ENCODE data around the gene COG5.
A peak's percentile ranks its signal among the peaks of the same experiment; 100 is the strongest.

Gene COG5

GRCh38 chr7:107563775-107564552 is at the start of gene COG5, which contains the start of gene DUS4L:
COG5 (minus strand) TSS chr7:107563920; CDS start chr7:107563896, 24 bp downstream.
DUS4L (plus strand) TSS chr7:107563971; CDS start chr7:107567071, 3,100 bp downstream.
- peak; percentile 84 for DNase-seq (ENCODE audit: low spot score)

GRCh38 chr7:107613439-107613838 is 49.7 kb upstream of the COG5 start:
- no peak for DNase-seq (ENCODE audit: low spot score)

GRCh38 chr7:107610323-107610722 is 46.6 kb upstream of the COG5 start:
- no peak for DNase-seq (ENCODE audit: low spot score)

GRCh38 chr7:107609811-107610261 is 46.1 kb upstream of the COG5 start:
- no peak for DNase-seq (ENCODE audit: low spot score)

- DNase-seq (ENCODE audit: low spot score): no peak
Measured at GRCh38 chr7:107606303-107606702, 42.6 kb upstream of the COG5 start.

GRCh38 chr7:107605218-107605815 is 41.6 kb upstream of the COG5 start:
- DNase-seq (ENCODE audit: low spot score): no peak

- no peak for DNase-seq (ENCODE audit: low spot score)
Measured at GRCh38 chr7:107600816-107601215, 37.1 kb upstream of the COG5 start.

GRCh38 chr7:107599262-107599661 is 35.5 kb upstream of the COG5 start:
- no peak for DNase-seq (ENCODE audit: low spot score)

- DNase-seq (ENCODE audit: low spot score): no peak
Measured at GRCh38 chr7:107597953-107598352, 34.2 kb upstream of the COG5 start.

GRCh38 chr7:107597582-107597916 is 33.8 kb upstream of the COG5 start:
- no peak for DNase-seq (ENCODE audit: low spot score)

- no peak for DNase-seq (ENCODE audit: low spot score)
Measured at GRCh38 chr7:107596881-107597581, 33.3 kb upstream of the COG5 start.

GRCh38 chr7:107594961-107595737 is 31.4 kb upstream of the COG5 start:
- peak; percentile 92 for DNase-seq (ENCODE audit: low spot score)

- no peak for DNase-seq (ENCODE audit: low spot score)
Measured at GRCh38 chr7:107593025-107593410, 29.3 kb upstream of the COG5 start.

- no peak for DNase-seq (ENCODE audit: low spot score)
Measured at GRCh38 chr7:107592361-107593024, 28.8 kb upstream of the COG5 start.

GRCh38 chr7:107591421-107591820 is 27.7 kb upstream of the COG5 start:
- DNase-seq (ENCODE audit: low spot score): no peak

GRCh38 chr7:107588529-107589130 is 24.9 kb upstream of the COG5 start:
- DNase-seq (ENCODE audit: low spot score): no peak

GRCh38 chr7:107584716-107585115 is 21.0 kb upstream of the COG5 start:
- DNase-seq (ENCODE audit: low spot score): no peak

- no peak for DNase-seq (ENCODE audit: low spot score)
Measured at GRCh38 chr7:107582875-107583274, 19.2 kb upstream of the COG5 start.

- no peak for DNase-seq (ENCODE audit: low spot score)
Measured at GRCh38 chr7:107581387-107582013, 17.8 kb upstream of the COG5 start.

GRCh38 chr7:107580716-107581383 is 17.1 kb upstream of the COG5 start:
- no peak for DNase-seq (ENCODE audit: low spot score)
